ENCODE data around the gene RNF133. TPM values are rescaled to one million over a fixed set of nuclear protein-coding genes. Genes with fewer than 3 reads are reported as not detected.

The RNF133 gene
- total and polyA plus RNA-seq, 9 of the 15 experiments (the other 6 are each of a cell fraction or from before 2014, with no cell fraction given) = not detected

GRCh38 chr7:122675011-122675410 lies 23.9 kb downstream of the RNF133 start:
- Histone ChIP-seq H2AFZ (ENCODE audit: low read depth, low read length) (no peak overlapping the region), H4K20me1 (replicated peaks; ENCODE audit: control insufficient read depth, insufficient read depth, low read length) (no peaks in the 10 kb centered on the region), H3K4me2 (ENCODE audit: insufficient read depth, low read length) (no peak overlapping the region), H3K27ac (ENCODE audit: extremely low read depth, low read depth, low read length) (no peak overlapping the region), H3K4me3 (no peak overlapping the region), H3K9me1 (ENCODE audit: control insufficient read depth, insufficient read depth, low read length) (no peaks in the 10 kb centered on the region), H3K27me3 (ENCODE audit: control insufficient read depth in 2 of 2, insufficient read depth in 2 of 2, low read length in 2 of 2) (no peaks in the 10 kb centered on the region), H3K79me2 (ENCODE audit: control insufficient read depth, insufficient read depth, low read length) (no peaks in the 10 kb centered on the region), H3K9me3 (replicated peaks; ENCODE audit: control insufficient read depth, insufficient read depth, low read depth, low read length) (no peaks in the 10 kb centered on the region), H3K4me1 (replicated peaks in 1 of 2; ENCODE audit: control insufficient read depth in 2 of 2, insufficient read depth in 2 of 2, low read length in 2 of 2) (no peaks in the 10 kb centered on the region), H3K36me3 (ENCODE audit: control insufficient read depth, insufficient read depth, low read length) (no peaks in the 10 kb centered on the region), H3K9ac (ENCODE audit: insufficient read depth in 1 of 2, low read depth in 2 of 2, low read length in 2 of 2) (no peak overlapping the region)
- TF ChIP-seq CREBBP (IDR thresholded peaks at IDR 0.05; ENCODE audit: low read depth, low read length) (no peak), LCOR (CRISPR knock-in tag; IDR thresholded peaks at IDR 0.05) (no peak), SMAD1 (IDR thresholded peaks at IDR 0.05; ENCODE audit: low read depth, low read length, partially characterized antibody) (no peak), ZNF23 (CRISPR knock-in tag; IDR thresholded peaks at IDR 0.05) (no peak), ZNF324 (CRISPR knock-in tag; IDR thresholded peaks at IDR 0.05) (no peak), TRIM24 (IDR thresholded peaks at IDR 0.05) (no peak), COPS2 (conservative IDR thresholded peaks at IDR 0.05) (no peak)
- TF ChIP-seq, protein P1, sequence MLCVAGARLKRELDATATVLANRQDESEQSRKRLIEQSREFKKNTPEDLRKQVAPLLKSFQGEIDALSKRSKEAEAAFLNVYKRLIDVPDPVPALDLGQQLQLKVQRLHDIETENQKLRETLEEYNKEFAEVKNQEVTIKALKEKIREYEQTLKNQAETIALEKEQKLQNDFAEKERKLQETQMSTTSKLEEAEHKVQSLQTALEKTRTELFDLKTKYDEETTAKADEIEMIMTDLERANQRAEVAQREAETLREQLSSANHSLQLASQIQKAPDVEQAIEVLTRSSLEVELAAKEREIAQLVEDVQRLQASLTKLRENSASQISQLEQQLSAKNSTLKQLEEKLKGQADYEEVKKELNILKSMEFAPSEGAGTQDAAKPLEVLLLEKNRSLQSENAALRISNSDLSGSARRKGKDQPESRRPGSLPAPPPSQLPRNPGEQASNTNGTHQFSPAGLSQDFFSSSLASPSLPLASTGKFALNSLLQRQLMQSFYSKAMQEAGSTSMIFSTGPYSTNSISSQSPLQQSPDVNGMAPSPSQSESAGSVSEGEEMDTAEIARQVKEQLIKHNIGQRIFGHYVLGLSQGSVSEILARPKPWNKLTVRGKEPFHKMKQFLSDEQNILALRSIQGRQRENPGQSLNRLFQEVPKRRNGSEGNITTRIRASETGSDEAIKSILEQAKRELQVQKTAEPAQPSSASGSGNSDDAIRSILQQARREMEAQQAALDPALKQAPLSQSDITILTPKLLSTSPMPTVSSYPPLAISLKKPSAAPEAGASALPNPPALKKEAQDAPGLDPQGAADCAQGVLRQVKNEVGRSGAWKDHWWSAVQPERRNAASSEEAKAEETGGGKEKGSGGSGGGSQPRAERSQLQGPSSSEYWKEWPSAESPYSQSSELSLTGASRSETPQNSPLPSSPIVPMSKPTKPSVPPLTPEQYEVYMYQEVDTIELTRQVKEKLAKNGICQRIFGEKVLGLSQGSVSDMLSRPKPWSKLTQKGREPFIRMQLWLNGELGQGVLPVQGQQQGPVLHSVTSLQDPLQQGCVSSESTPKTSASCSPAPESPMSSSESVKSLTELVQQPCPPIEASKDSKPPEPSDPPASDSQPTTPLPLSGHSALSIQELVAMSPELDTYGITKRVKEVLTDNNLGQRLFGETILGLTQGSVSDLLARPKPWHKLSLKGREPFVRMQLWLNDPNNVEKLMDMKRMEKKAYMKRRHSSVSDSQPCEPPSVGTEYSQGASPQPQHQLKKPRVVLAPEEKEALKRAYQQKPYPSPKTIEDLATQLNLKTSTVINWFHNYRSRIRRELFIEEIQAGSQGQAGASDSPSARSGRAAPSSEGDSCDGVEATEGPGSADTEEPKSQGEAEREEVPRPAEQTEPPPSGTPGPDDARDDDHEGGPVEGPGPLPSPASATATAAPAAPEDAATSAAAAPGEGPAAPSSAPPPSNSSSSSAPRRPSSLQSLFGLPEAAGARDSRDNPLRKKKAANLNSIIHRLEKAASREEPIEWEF (CRISPR knock-in tag; IDR thresholded peaks at IDR 0.05) = no peak
- TF ChIP-seq, protein P2, sequence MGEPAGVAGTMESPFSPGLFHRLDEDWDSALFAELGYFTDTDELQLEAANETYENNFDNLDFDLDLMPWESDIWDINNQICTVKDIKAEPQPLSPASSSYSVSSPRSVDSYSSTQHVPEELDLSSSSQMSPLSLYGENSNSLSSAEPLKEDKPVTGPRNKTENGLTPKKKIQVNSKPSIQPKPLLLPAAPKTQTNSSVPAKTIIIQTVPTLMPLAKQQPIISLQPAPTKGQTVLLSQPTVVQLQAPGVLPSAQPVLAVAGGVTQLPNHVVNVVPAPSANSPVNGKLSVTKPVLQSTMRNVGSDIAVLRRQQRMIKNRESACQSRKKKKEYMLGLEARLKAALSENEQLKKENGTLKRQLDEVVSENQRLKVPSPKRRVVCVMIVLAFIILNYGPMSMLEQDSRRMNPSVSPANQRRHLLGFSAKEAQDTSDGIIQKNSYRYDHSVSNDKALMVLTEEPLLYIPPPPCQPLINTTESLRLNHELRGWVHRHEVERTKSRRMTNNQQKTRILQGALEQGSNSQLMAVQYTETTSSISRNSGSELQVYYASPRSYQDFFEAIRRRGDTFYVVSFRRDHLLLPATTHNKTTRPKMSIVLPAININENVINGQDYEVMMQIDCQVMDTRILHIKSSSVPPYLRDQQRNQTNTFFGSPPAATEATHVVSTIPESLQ (CRISPR knock-in tag; IDR thresholded peaks at IDR 0.05) = no peak
- no peak for FAIRE-seq
- no peak for DNase-seq (ENCODE audit: extremely low read depth in 1 of 4, low spot score in 3 of 4)
- 4% methylated on average over 7 of the region's 7 CpGs for WGBS (ENCODE audit: insufficient coverage, low coverage, missing lambda C conversion rate)
- ChIA-PET POLR2A (no interaction called here), CTCF (ENCODE audit: low intra/inter-chr PET ratio) (no interaction called here)
- in situ Hi-C loops (cut with MboI) (no loop called here), intact Hi-C loops (cut with micrococcal nuclease) (no loop called here)
- ATAC-seq = no peak
- BruUV-seq (replicated peaks) = no TSS peak

Measured in K562 (cell line).